HL-60 (cell line): ENCODE results near the gene PLCD1.

Experiments used
- REST ChIP-seq: IDR thresholded peaks from 2 replicates; pipeline ENCODE4 v1.6.1; 2012; ENCODE audit warnings: low read depth; ENCODE audit not compliant: insufficient replicate concordance
- TF ChIP-seq, protein P1 (sequence below): IDR thresholded peaks from one replicate; pipeline ENCODE4 v1.5.1; 2011; ENCODE audit warnings: low read length, control low read depth, inconsistent platforms; ENCODE audit not compliant: insufficient read depth

DNA sequence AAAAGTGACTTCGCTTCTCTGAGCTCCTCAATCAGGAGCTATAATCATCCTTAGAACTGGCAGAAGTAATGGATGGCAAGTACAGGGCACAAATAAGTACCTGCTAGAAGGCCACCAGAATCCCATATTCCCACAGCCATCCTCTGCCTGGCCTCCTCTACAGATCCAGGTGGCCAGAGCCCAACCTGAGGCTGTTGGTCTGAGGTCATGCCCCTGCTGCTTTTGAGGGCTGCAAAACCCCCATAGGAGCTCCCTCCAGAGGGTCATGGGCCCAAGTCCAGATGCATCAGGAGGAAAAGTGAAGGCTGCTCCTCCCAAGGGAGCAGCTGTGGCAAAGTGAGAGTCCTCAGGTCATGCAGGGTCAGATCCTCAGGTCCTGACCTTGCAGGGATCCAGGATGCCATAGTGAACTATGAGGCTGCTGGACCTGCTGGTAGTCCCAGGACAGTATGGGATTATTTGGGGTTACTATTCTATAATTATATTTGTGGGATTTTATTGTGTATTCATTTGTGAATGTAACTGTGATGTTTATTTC lies 3.0 kb upstream of the PLCD1 start:
- TF ChIP-seq, protein P1, sequence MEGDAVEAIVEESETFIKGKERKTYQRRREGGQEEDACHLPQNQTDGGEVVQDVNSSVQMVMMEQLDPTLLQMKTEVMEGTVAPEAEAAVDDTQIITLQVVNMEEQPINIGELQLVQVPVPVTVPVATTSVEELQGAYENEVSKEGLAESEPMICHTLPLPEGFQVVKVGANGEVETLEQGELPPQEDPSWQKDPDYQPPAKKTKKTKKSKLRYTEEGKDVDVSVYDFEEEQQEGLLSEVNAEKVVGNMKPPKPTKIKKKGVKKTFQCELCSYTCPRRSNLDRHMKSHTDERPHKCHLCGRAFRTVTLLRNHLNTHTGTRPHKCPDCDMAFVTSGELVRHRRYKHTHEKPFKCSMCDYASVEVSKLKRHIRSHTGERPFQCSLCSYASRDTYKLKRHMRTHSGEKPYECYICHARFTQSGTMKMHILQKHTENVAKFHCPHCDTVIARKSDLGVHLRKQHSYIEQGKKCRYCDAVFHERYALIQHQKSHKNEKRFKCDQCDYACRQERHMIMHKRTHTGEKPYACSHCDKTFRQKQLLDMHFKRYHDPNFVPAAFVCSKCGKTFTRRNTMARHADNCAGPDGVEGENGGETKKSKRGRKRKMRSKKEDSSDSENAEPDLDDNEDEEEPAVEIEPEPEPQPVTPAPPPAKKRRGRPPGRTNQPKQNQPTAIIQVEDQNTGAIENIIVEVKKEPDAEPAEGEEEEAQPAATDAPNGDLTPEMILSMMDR, result no peak
- no peak for TF ChIP-seq REST
